ENCODE measurements around the gene BLTP2. TPM values are rescaled to one million over a fixed set of nuclear protein-coding genes. Genes with fewer than 3 reads are reported as not detected.
"Not testable (repeated sequence)": the region's sequence is repeated elsewhere in the genome, so short reads cannot be mapped to it uniquely, and the experiment has no call there.

BLTP2 gene
- total and polyA plus RNA-seq, 4 donors: 69.1 to 108 (median 86.7) TPM

DNA sequence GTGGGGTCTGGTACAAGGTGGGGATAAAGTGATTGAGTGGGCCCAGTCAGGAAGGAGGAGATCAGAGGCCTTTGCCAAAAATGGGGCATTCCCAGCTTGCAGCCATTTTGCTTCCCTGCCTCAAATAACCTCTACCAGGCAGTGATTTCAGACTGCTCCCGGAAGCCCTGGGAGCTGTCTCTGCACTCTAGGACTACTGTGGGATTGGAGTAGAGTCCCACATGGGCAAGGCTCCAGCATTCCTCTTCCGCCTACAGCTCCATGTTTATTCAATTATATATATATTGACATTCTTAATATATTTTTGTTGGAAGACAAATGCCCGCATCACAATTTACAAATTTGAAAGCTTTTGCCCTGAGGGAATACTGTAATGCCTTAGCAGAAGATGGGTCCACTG is 30.5 kb upstream of the BLTP2 start:
- Histone ChIP-seq H3K4me1 (ENCODE audit: control insufficient read depth, insufficient read depth, low read length) (no peaks in the 10 kb centered on the region), H3K27me3 (ENCODE audit: control insufficient read depth, insufficient read depth, low read length) (no peaks in the 10 kb centered on the region), H3K9me3 (ENCODE audit: control insufficient read depth, insufficient read depth, low read length) (no peaks in the 10 kb centered on the region), H3K27ac (ENCODE audit: low read depth, low read length) (no peak overlapping the region), H3K4me3 (ENCODE audit: low read depth, low read length) (no peak overlapping the region), H3K36me3 (ENCODE audit: control insufficient read depth, insufficient read depth, low read length) (peaks cover 80% of the 10 kb centered on the region)
- DNase-seq (ENCODE audit: low read depth in 4 of 6, low spot score in 6 of 6): no peak
- WGBS (ENCODE audit: insufficient coverage): 100% methylated on average over 1 of the region's 3 CpGs

DNA sequence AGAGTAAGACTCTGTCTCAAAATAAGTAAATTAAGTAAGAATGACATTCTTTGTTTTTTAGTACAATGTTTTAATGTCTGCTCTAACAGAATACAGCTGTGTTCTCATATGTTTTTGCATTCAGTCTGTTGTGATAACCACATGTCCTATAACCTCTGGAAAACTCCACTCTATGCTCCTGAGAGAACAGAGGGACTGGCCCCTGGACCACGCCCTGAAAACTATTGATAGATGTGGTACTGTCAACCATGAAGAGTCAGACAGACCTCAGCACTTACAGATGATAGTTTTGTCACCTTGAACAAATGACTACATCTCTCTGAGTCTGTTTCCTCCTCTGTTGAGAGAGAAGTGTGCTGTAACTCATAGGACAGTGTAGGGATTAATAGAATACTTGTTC is 25.0 kb upstream of the BLTP2 start:
- no peak overlapping the region for H3K27ac ChIP-seq (ENCODE audit: low read depth, low read length)
- H3K36me3 ChIP-seq (ENCODE audit: control insufficient read depth, insufficient read depth, low read length): peaks cover 46% of the 10 kb centered on the region
- WGBS (ENCODE audit: insufficient coverage): no CpG with 5 or more reads among the region's 1 CpG
- no peak overlapping the region for H3K4me3 ChIP-seq (ENCODE audit: low read depth, low read length)
- no peaks in the 10 kb centered on the region for H3K27me3 ChIP-seq (ENCODE audit: control insufficient read depth, insufficient read depth, low read length)
- no peaks in the 10 kb centered on the region for H3K9me3 ChIP-seq (ENCODE audit: control insufficient read depth, insufficient read depth, low read length)
- H3K4me1 ChIP-seq (ENCODE audit: control insufficient read depth, insufficient read depth, low read length): no peaks in the 10 kb centered on the region
- no peak for DNase-seq (ENCODE audit: low read depth in 4 of 6, low spot score in 6 of 6)

DNA sequence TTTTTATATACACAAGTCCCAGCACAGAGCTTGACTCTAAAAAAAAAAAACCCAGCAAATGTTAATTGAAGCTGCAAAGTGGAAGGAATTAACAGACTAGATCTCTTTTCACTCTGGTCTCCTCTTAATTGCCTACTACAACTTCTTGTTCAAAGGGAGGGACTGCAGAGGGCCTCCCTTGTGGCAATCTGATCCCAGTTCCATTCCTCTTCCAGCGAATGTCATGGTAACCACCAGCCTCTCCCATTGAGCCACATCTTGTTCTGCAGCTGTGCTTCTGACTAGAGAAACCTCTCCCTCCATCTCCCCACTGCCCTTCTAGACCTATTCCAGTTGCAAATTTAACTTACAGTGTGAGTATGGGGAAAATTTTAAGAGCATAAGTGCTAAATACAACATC is 22.9 kb upstream of the BLTP2 start:
- no peaks in the 10 kb centered on the region for H3K27me3 ChIP-seq (ENCODE audit: control insufficient read depth, insufficient read depth, low read length)
- no peak overlapping the region for H3K27ac ChIP-seq (ENCODE audit: low read depth, low read length)
- H3K4me3 ChIP-seq (ENCODE audit: low read depth, low read length): no peak overlapping the region
- H3K9me3 ChIP-seq (ENCODE audit: control insufficient read depth, insufficient read depth, low read length): no peaks in the 10 kb centered on the region
- WGBS (ENCODE audit: insufficient coverage): no CpG with 5 or more reads among the region's 1 CpG
- peaks cover 31% of the 10 kb centered on the region for H3K36me3 ChIP-seq (ENCODE audit: control insufficient read depth, insufficient read depth, low read length)
- no peaks in the 10 kb centered on the region for H3K4me1 ChIP-seq (ENCODE audit: control insufficient read depth, insufficient read depth, low read length)
- DNase-seq (ENCODE audit: low read depth in 4 of 6, low spot score in 6 of 6): peak in 3 of 6 donors; percentile 7 to 44 (median 43)

DNA sequence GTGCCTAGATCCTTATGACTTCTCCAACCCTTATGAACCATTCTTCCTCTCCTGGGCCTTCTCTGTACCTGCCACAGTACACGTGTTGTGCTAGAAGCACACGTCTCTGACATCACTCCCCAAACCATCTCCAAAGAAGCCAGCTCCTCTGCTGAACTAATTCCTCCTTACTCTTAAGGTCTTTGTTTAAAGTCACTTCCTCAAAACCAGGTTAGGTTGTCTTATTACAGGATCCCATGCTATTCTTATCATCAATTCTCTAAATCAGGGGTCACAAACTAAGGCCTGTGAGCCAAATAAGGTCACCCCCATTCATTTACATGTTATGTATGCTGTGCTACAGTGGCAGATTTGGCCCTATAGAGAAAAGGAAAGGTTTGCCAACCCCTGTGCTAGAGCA is 21.0 kb upstream of the BLTP2 start:
- H3K27ac ChIP-seq (ENCODE audit: low read depth, low read length): no peak overlapping the region
- no peaks in the 10 kb centered on the region for H3K27me3 ChIP-seq (ENCODE audit: control insufficient read depth, insufficient read depth, low read length)
- no peaks in the 10 kb centered on the region for H3K9me3 ChIP-seq (ENCODE audit: control insufficient read depth, insufficient read depth, low read length)
- no peak overlapping the region for H3K4me3 ChIP-seq (ENCODE audit: low read depth, low read length)
- peaks cover 18% of the 10 kb centered on the region for H3K36me3 ChIP-seq (ENCODE audit: control insufficient read depth, insufficient read depth, low read length)
- H3K4me1 ChIP-seq (ENCODE audit: control insufficient read depth, insufficient read depth, low read length): no peaks in the 10 kb centered on the region
- WGBS (ENCODE audit: insufficient coverage): 100% methylated on average over 2 of the region's 2 CpGs
- DNase-seq (ENCODE audit: low read depth in 4 of 6, low spot score in 6 of 6): no peak

DNA sequence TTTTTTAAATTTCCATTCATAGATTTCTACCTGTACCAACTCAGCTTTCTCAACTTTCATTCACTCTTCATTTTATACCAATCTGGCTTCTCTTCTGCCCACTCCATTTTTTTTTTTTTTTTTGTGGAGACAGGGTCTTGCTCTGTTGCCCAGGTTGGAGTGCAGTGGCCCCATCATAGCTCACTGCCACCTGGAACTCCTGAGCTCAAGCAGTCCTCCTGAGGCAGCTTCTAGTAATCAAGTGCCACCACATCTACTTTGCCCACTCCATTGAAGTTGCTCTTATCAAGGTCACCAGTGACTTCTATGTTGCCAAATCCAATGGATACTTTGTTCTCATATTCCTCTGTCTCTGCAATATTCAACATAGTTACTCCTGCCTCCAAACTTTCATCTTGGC is 18.8 kb upstream of the BLTP2 start:
- H3K27me3 ChIP-seq (ENCODE audit: control insufficient read depth, insufficient read depth, low read length): no peaks in the 10 kb centered on the region
- H3K4me3 ChIP-seq (ENCODE audit: low read depth, low read length): no peak overlapping the region
- no peaks in the 10 kb centered on the region for H3K9me3 ChIP-seq (ENCODE audit: control insufficient read depth, insufficient read depth, low read length)
- H3K36me3 ChIP-seq (ENCODE audit: control insufficient read depth, insufficient read depth, low read length): peaks cover 19% of the 10 kb centered on the region
- no peak for DNase-seq (ENCODE audit: low read depth in 4 of 6, low spot score in 6 of 6)
- no peaks in the 10 kb centered on the region for H3K4me1 ChIP-seq (ENCODE audit: control insufficient read depth, insufficient read depth, low read length)
- no peak overlapping the region for H3K27ac ChIP-seq (ENCODE audit: low read depth, low read length)

DNA sequence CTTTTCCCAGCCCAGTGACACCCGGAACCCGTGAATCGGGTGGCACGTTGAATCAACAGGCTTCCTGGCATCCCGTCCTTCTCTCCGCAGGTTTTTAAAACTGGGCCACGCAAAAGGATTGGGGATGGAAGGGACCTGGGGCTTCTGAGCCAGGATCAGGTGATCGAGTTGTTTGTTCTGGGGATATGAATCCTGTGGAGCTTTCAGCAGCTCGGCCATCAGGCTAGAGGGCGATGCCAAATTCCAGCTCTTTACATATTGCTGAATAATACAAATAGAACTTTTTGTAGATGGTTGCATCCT is 17.5 kb upstream of the BLTP2 start:
- Histone ChIP-seq H3K27ac (ENCODE audit: low read depth, low read length) (peak overlapping the region; percentile 96), H3K4me3 (ENCODE audit: low read depth, low read length) (peak overlapping the region; percentile 92), H3K4me1 (ENCODE audit: control insufficient read depth, insufficient read depth, low read length) (no peaks in the 10 kb centered on the region), H3K27me3 (ENCODE audit: control insufficient read depth, insufficient read depth, low read length) (no peaks in the 10 kb centered on the region), H3K36me3 (ENCODE audit: control insufficient read depth, insufficient read depth, low read length) (peaks cover 27% of the 10 kb centered on the region), H3K9me3 (ENCODE audit: control insufficient read depth, insufficient read depth, low read length) (no peaks in the 10 kb centered on the region)
- 0% methylated on average over 8 of the region's 10 CpGs for WGBS (ENCODE audit: insufficient coverage)
- DNase-seq (ENCODE audit: low read depth in 4 of 6, low spot score in 6 of 6): no peak

DNA sequence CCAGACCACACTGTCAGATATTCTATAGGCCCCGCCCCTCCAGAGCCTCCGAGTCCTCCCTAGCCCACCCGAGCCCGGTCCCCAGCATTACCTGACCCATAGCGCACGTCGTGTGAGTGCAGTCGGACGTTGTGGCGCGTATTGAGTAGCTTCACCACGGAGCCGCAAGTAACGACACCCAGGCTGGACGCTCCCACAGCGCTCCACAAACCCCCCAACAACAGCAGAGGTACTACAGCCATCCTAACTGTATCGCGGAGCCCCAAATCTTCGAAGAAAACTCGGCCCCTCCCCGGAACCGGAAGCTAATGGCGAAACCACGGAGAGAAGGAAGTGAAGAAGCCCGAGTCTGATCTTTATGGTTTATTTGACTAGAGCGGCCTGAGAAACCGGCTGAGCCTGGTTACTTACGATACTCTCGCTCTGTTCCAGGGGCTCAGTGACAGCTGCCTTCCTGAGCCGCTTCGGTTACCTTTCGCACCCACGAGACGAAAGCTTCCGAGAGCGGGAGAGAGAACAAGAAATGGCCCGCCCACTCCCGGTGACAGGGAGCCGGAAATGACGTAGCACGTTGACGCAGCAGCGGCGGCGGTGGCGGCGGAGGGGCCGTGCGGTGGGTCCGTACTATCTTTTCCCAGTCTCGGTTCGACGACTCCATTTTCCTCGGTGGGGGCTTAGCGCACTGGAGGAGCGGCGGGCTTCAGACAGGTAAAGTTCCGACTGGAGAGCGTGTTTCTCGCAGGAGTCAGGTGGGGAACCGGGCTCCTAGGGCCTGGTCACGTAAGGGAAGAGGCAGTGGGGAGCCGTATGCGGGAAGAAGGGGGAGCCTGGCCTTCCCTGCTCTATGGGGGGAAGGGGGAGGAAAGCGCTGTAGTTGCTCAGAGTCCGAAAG is 16.9 kb upstream of the BLTP2 start, which contains the start of the genes SDF2 and SUPT6H:
Gene SDF2 (minus strand): TSS at position 272 of the 892 bp plus-strand sequence. CDS start 30 bp downstream, at position 242.
Gene SUPT6H (plus strand): TSS at position 571 of the 892 bp plus-strand sequence. CDS start 11,197 bp downstream, outside the sequence.
- Histone ChIP-seq H3K4me1 (ENCODE audit: control insufficient read depth, insufficient read depth, low read length) (no peaks in the 10 kb centered on the region), H3K9me3 (ENCODE audit: control insufficient read depth, insufficient read depth, low read length) (no peaks in the 10 kb centered on the region), H3K27me3 (ENCODE audit: control insufficient read depth, insufficient read depth, low read length) (no peaks in the 10 kb centered on the region), H3K27ac (ENCODE audit: low read depth, low read length) (peak within 1 kb of the TSS; percentile 96), H3K36me3 (ENCODE audit: control insufficient read depth, insufficient read depth, low read length) (peaks cover 33% of the 10 kb centered on the region), H3K4me3 (ENCODE audit: low read depth, low read length) (peak within 1 kb of the TSS; percentile 92)
- WGBS (ENCODE audit: insufficient coverage): under 1% methylated on average over 66 of the region's 66 CpGs
- peak; percentile 82 to 98 (median 94) for DNase-seq (ENCODE audit: low read depth in 4 of 6, low spot score in 6 of 6)

DNA sequence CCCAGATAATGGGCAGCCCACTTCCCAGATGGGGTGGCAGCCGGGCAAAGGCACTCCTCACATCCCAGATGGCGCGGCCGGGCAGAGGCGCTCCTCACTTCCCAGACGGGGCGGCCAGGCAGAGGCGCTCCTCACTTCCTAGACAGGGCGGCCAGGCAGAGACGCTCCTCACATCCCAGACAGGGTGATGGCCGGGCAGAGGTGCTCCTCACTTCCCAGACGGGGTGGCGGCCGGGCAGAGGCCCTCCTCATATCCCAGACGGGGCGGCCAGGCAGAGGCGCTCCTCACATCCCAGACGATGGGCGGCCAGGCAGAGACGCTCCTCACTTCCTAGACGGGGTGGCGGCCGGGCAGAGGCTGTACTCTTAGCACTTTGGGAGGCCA is 14.5 kb upstream of the BLTP2 start:
- DNase-seq (ENCODE audit: low read depth in 4 of 6, low spot score in 6 of 6); H3K27ac ChIP-seq (ENCODE audit: low read depth, low read length); H3K4me3 ChIP-seq (ENCODE audit: low read depth, low read length); H3K27me3 ChIP-seq (ENCODE audit: control insufficient read depth, insufficient read depth, low read length); H3K9me3 ChIP-seq (ENCODE audit: control insufficient read depth, insufficient read depth, low read length); H3K4me1 ChIP-seq (ENCODE audit: control insufficient read depth, insufficient read depth, low read length): not testable (repeated sequence)
- 96% methylated on average over 23 of the region's 23 CpGs for WGBS (ENCODE audit: insufficient coverage)
- H3K36me3 ChIP-seq (ENCODE audit: control insufficient read depth, insufficient read depth, low read length): peaks cover 36% of the 10 kb centered on the region

DNA sequence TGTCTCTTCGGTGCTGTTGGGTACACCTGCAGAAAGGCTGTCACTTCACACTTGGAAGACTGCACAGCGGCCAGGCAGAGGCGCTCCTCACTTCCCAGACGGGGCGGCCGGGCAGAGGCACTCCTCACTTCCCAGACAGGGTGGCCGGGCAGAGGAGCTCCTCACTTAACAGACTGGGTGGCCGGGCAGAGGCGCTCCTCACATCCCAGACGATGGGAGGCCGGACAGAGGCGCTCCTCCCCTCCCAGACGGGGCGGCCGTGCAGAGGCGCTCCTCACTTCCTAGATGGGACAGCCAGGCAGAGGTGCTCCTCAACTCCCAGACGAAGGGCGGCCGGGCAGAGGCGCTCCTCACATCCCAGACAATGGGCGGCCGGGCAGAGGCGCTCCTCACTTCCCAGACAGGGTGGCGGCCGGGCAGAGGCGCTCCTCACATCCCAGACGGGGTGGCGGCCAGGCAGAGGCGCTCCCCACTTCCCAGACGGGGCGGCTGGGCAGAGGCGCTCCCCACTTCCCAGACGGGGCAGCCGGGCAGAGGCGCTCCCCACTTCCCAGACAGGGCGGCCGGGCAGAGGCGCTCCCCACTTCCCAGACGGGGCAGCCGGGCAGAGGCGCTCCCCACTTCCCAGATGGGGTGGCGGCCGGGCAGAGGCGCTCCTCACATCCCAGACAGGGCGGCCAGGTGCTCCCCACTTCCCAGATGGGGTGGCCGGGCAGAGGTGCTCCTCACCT is 14.0 kb upstream of the BLTP2 start:
- H3K4me3 ChIP-seq (ENCODE audit: low read depth, low read length); H3K4me1 ChIP-seq (ENCODE audit: control insufficient read depth, insufficient read depth, low read length); H3K27ac ChIP-seq (ENCODE audit: low read depth, low read length); H3K27me3 ChIP-seq (ENCODE audit: control insufficient read depth, insufficient read depth, low read length); DNase-seq (ENCODE audit: low read depth in 4 of 6, low spot score in 6 of 6); H3K9me3 ChIP-seq (ENCODE audit: control insufficient read depth, insufficient read depth, low read length): not testable (repeated sequence)
- WGBS (ENCODE audit: insufficient coverage): 96% methylated on average over 38 of the region's 46 CpGs
- H3K36me3 ChIP-seq (ENCODE audit: control insufficient read depth, insufficient read depth, low read length): peaks cover 40% of the 10 kb centered on the region
